GM10266 (cell line): ENCODE results near the gene HOXA13.

Experiments used
- DNase-seq: peaks from one replicate; pipeline ENCODE4 v3.0.0; 2012; ENCODE audit errors: extremely low spot score
- CTCF ChIP-seq: IDR thresholded peaks from 2 replicates; pipeline ENCODE4 v1.5.1; 2012; ENCODE audit warnings: mild to moderate bottlenecking, low read depth; ENCODE audit not compliant: control insufficient read depth, insufficient read depth; ENCODE audit errors: missing control alignments

HOXA13 gene

GRCh38 chr7:27214239-27214950 lies 14.5 kb upstream of the HOXA13 start:
- no peak for DNase-seq
- no peak for TF ChIP-seq CTCF

GRCh38 chr7:27213433-27214238 lies 13.7 kb upstream of the HOXA13 start:
- DNase-seq, result no peak
- TF ChIP-seq CTCF, result no peak

- no peak for DNase-seq
- no peak for TF ChIP-seq CTCF
Observed at GRCh38 chr7:27212497-27213432, 12.9 kb upstream of the HOXA13 start.

- TF ChIP-seq CTCF, result no peak
- no peak for DNase-seq
Observed at GRCh38 chr7:27211764-27212204, 11.9 kb upstream of the HOXA13 start.

GRCh38 chr7:27211084-27211446 lies 11.2 kb upstream of the HOXA13 start:
- no peak for DNase-seq
- no peak for TF ChIP-seq CTCF

GRCh38 chr7:27210441-27211083 lies 10.7 kb upstream of the HOXA13 start:
- TF ChIP-seq CTCF, result peak; percentile 72
- DNase-seq, result peak; percentile 81
